ENCODE results near the gene COPZ1.
A peak's percentile ranks its signal among the peaks of the same experiment; 100 is the strongest.

GRCh38 chr12:54368709-54369596 lies 44.0 kb downstream of the COPZ1 start:
- no peak for TF ChIP-seq EZH2 (IDR thresholded peaks at IDR 0.05)
- TF ChIP-seq CTCF (IDR thresholded peaks at IDR 0.05), result peak; percentile 90
